Nephron (organoid): ENCODE data around the gene MIA2.

ENCODE experiments used
- H3K27ac Mint-ChIP-seq, 3 experiments: 2 replicates each; pipeline ENCODE4 v1.8.0; 2020; ENCODE audit warnings: mixed read lengths in 3 of 3, mild to moderate bottlenecking in 2 of 3, moderate library complexity in 1 of 3
- H3K27me3 Mint-ChIP-seq: 2 replicates; pipeline ENCODE4 v1.8.0; 2021; ENCODE audit warnings: low read depth, mild to moderate bottlenecking, moderate library complexity, mixed read lengths
- H3K36me3 Mint-ChIP-seq: 2 replicates; pipeline ENCODE4 v1.8.0; 2020; ENCODE audit warnings: low read depth, mixed read lengths
- H3K4me1 Mint-ChIP-seq: 2 replicates; pipeline ENCODE4 v1.8.0; 2020; ENCODE audit warnings: mixed read lengths
- H3K4me3 Mint-ChIP-seq, 3 experiments: 2 replicates each; pipeline ENCODE4 v1.8.0; 2020; ENCODE audit warnings: mild to moderate bottlenecking in 3 of 3, mixed read lengths in 3 of 3, moderate library complexity in 2 of 3
- H3K9me3 Mint-ChIP-seq: 2 replicates; pipeline ENCODE4 v1.8.0; 2020; ENCODE audit warnings: mixed read lengths
- CTCF ChIP-seq, 3 experiments: fragments of 200-600 bp; sonication (generic); IDR thresholded peaks; one replicate each; pipeline ENCODE4 v1.5.0; 2021; ENCODE audit warnings: antibody characterized with exemption in 3 of 3; ENCODE audit not compliant: unreplicated experiment in 3 of 3

MIA2 gene

DNA sequence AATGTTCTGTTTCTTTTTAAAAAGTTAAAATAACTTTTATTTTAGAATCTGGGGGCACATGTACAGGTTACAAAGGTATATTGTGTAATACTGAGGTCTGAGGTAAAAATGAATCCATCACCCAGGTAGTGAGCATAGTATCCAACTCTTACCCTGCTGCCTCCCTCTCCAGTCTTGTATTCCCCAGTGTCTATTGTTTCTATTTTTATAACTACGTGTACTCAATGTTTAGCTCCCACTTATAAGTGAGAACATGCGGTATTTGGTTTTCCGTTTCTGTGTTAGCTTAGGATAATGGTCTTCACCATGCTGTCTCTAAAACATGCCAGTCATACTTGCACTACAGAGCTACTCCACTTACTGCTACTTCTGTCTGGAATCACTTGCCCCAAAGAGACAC lies 190.1 kb downstream of the MIA2 start:
- Mint-ChIP-seq H3K27ac (no peak overlapping the region), H3K4me1 (peaks cover 12% of the 10 kb centered on the region), H3K36me3 (peaks cover 25% of the 10 kb centered on the region), H3K4me3 (no peak overlapping the region), H3K27me3 (no peaks in the 10 kb centered on the region), H3K9me3 (peaks cover 6% of the 10 kb centered on the region)
- TF ChIP-seq CTCF (IDR thresholded peaks at IDR 0.05; ENCODE audit: unreplicated experiment in 3 of 3), result no peak

DNA sequence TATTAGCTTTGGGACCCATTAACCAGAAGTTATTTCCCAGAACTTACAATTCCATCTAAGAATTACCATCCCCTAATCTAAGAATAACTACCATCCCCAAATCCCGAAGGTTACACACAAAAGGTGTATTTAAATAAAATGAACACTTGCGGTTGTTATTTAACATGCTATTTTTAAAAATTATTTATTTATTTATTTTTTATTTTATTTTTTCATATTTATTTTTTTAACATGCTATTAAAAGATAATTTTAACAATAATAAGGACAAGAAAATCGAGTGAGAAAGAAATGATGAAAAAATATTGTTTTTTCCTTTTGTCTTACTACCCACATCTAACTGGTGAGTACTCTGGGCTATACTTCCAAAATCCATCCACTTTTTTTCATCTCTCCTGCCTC lies 192.2 kb downstream of the MIA2 start:
- Mint-ChIP-seq H3K36me3 (peaks cover 7% of the 10 kb centered on the region), H3K9me3 (no peaks in the 10 kb centered on the region), H3K4me3 (no peak overlapping the region), H3K27ac (no peak overlapping the region), H3K4me1 (peaks cover 31% of the 10 kb centered on the region), H3K27me3 (no peaks in the 10 kb centered on the region)
- no peak for TF ChIP-seq CTCF (IDR thresholded peaks at IDR 0.05; ENCODE audit: unreplicated experiment in 3 of 3)

GRCh38 chr14:39426605-39427004 lies 192.9 kb downstream of the MIA2 start:
- no peaks in the 10 kb centered on the region for H3K9me3 Mint-ChIP-seq
- no peak overlapping the region for H3K4me3 Mint-ChIP-seq
- no peak overlapping the region for H3K27ac Mint-ChIP-seq
- H3K36me3 Mint-ChIP-seq, result peaks cover 4% of the 10 kb centered on the region
- no peaks in the 10 kb centered on the region for H3K27me3 Mint-ChIP-seq
- H3K4me1 Mint-ChIP-seq, result peaks cover 35% of the 10 kb centered on the region
- TF ChIP-seq CTCF (IDR thresholded peaks at IDR 0.05; ENCODE audit: unreplicated experiment in 3 of 3), result peak; percentile 14 to 34 (median 18)

- Mint-ChIP-seq H3K4me1 (peaks cover 36% of the 10 kb centered on the region), H3K27ac (peak overlapping the region in 1 of 3 experiments; percentile 7), H3K27me3 (no peaks in the 10 kb centered on the region), H3K9me3 (no peaks in the 10 kb centered on the region), H3K36me3 (no peaks in the 10 kb centered on the region), H3K4me3 (no peak overlapping the region)
- no peak for TF ChIP-seq CTCF (IDR thresholded peaks at IDR 0.05; ENCODE audit: unreplicated experiment in 3 of 3)
Observed at GRCh38 chr14:39428118-39428517, 194.4 kb downstream of the MIA2 start.

DNA sequence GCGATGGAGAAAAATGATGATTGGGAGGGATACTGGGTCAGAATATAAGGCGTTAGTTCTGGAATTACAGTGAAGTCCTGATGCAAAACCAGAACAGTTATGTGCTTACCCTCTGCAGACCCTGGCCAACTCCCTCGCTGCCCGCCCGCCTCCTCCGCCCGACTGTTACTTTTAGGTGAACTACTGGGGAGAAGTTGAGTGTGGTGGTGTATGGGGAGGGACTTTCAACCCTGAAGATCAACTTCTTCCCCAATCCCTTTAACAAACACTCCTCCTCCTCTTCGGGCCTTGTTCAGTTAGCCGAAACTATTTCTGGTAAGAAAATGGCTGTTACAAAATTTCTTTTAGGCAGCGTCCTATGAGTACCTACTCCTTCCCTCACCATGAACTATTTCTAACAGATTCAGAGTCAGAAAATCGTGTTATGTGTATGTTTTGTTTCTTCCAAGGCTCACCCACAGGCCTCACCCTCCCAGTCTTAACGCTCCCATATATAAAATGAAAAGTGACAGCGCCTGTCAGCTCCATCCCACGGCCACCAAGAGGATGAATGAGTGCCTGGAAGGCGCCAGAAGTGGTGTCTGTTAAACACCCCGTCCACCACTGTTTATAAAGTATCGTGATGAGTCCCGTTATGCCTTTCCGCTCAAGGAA lies 197.2 kb downstream of the MIA2 start:
- TF ChIP-seq CTCF (IDR thresholded peaks at IDR 0.05; ENCODE audit: unreplicated experiment in 3 of 3), result no peak
- Mint-ChIP-seq H3K27ac (peak overlapping the region; percentile 100), H3K4me1 (peaks cover 40% of the 10 kb centered on the region), H3K36me3 (no peaks in the 10 kb centered on the region), H3K4me3 (peak overlapping the region; percentile 90 to 98 (median 97)), H3K27me3 (no peaks in the 10 kb centered on the region), H3K9me3 (no peaks in the 10 kb centered on the region)
